Measurements from ENCODE around the gene GRIA4.
"Not testable (repeated sequence)": the region's sequence is repeated elsewhere in the genome, so short reads cannot be mapped to it uniquely, and the experiment has no call there.

The GRIA4 gene

GRCh38 chr11:105718641-105719040 is 108.8 kb downstream of the GRIA4 start:
- no peak for DNase-seq (ENCODE audit: low read depth in 1 of 2, low spot score in 1 of 2)

GRCh38 chr11:105719073-105719822 is 109.4 kb downstream of the GRIA4 start:
- no peak for DNase-seq (ENCODE audit: low read depth in 1 of 2, low spot score in 1 of 2)

- no peak for DNase-seq (ENCODE audit: low read depth in 1 of 2, low spot score in 1 of 2)
Measured at GRCh38 chr11:105720096-105720495, 110.2 kb downstream of the GRIA4 start.

GRCh38 chr11:105723269-105723668 is 113.4 kb downstream of the GRIA4 start:
- no peak for DNase-seq (ENCODE audit: low read depth in 1 of 2, low spot score in 1 of 2)

- no peak for DNase-seq (ENCODE audit: low read depth in 1 of 2, low spot score in 1 of 2)
Measured at GRCh38 chr11:105732611-105733010, 122.7 kb downstream of the GRIA4 start.

- no peak for DNase-seq (ENCODE audit: low read depth in 1 of 2, low spot score in 1 of 2)
Measured at GRCh38 chr11:105734426-105734825, 124.6 kb downstream of the GRIA4 start.

- DNase-seq (ENCODE audit: low read depth in 1 of 2, low spot score in 1 of 2), result no peak
Measured at GRCh38 chr11:105738251-105738650, 128.4 kb downstream of the GRIA4 start.

GRCh38 chr11:105738986-105739795 is 129.3 kb downstream of the GRIA4 start:
- no peak for DNase-seq (ENCODE audit: low read depth in 1 of 2, low spot score in 1 of 2)

- no peak for DNase-seq (ENCODE audit: low read depth in 1 of 2, low spot score in 1 of 2)
Measured at GRCh38 chr11:105740164-105740903, 130.5 kb downstream of the GRIA4 start.

GRCh38 chr11:105741488-105742020 is 131.7 kb downstream of the GRIA4 start:
- DNase-seq (ENCODE audit: low read depth in 1 of 2, low spot score in 1 of 2), result no peak

- DNase-seq (ENCODE audit: low read depth in 1 of 2, low spot score in 1 of 2), result no peak
Measured at GRCh38 chr11:105754260-105754659, 144.4 kb downstream of the GRIA4 start.

- no peak for DNase-seq (ENCODE audit: low read depth in 1 of 2, low spot score in 1 of 2)
Measured at GRCh38 chr11:105754716-105755115, 144.8 kb downstream of the GRIA4 start.

GRCh38 chr11:105757107-105757506 is 147.2 kb downstream of the GRIA4 start:
- DNase-seq (ENCODE audit: low read depth in 1 of 2, low spot score in 1 of 2), result no peak

- DNase-seq (ENCODE audit: low read depth in 1 of 2, low spot score in 1 of 2), result no peak
Measured at GRCh38 chr11:105763594-105763993, 153.7 kb downstream of the GRIA4 start.

- no peak for DNase-seq (ENCODE audit: low read depth in 1 of 2, low spot score in 1 of 2)
Measured at GRCh38 chr11:105767931-105768330, 158.1 kb downstream of the GRIA4 start.

- no peak for DNase-seq (ENCODE audit: low read depth in 1 of 2, low spot score in 1 of 2)
Measured at GRCh38 chr11:105769627-105770026, 159.8 kb downstream of the GRIA4 start.

- not testable (repeated sequence) for DNase-seq (ENCODE audit: low read depth in 1 of 2, low spot score in 1 of 2)
Measured at GRCh38 chr11:105773452-105773851, 163.6 kb downstream of the GRIA4 start.

- DNase-seq (ENCODE audit: low read depth in 1 of 2, low spot score in 1 of 2), result no peak
Measured at GRCh38 chr11:105774899-105775298, 165.0 kb downstream of the GRIA4 start.

- no peak for DNase-seq (ENCODE audit: low read depth in 1 of 2, low spot score in 1 of 2)
Measured at GRCh38 chr11:105780781-105781525, 171.1 kb downstream of the GRIA4 start.

- DNase-seq (ENCODE audit: low read depth in 1 of 2, low spot score in 1 of 2), result no peak
Measured at GRCh38 chr11:105781807-105782206, 171.9 kb downstream of the GRIA4 start.

- no peak for DNase-seq (ENCODE audit: low read depth in 1 of 2, low spot score in 1 of 2)
Measured at GRCh38 chr11:105783216-105783615, 173.3 kb downstream of the GRIA4 start.

Data from activated CD4-positive, alpha-beta T cell treated with anti-CD3 and anti-CD28 coated beads, Interleukin-2, amount 50 U/mL, for 24 hours (primary cell).